Midbrain (tissue), 1 donor: Measurements from ENCODE around the gene F13B.
"Not testable (repeated sequence)": the region's sequence is repeated elsewhere in the genome, so short reads cannot be mapped to it uniquely, and the experiment has no call there.

ENCODE experiments used
- DNase-seq: peaks from one replicate; lab custom pipeline; 2025; lab: John Stamatoyannopoulos, UW

The F13B gene

DNA sequence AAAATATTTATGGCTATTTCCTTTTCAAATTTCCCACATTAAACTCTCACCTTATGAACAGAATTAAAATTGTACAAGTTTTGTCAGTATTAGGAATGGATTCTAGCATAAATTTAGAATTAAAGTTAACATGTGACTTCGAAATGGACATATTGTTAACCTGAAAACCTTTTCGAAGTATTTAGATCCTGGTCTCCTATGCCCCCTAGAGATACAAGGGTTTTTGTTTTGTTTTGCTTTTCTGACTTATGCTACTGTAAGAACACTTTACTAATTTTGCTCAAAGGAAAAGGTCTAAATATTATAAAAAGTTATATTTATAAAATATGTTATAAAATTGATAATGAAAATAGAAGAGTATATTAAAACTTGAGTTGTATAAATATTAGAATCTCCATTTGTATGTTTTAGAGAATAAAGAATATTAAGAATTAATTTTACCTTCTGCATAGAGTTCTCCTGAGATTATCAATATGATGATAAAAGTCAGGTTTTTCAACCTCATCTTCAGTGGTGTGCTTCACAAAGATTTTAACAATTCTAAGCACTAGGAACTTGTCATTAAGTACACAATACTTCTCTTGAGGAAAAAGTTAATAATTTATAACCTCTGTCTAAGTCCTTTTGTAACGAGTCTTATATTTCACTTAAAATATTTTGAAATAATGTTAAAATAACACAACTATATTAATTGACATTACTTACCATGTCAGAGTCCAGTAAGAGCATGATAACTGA lies at the start of gene F13B:
TSS of gene F13B (minus strand) at position 542 of the 738 bp plus-strand sequence. CDS start at position 505, 37 bp downstream.
- no peak for DNase-seq

GRCh38 chr1:197116156-197116555 lies 49.1 kb upstream of the F13B start:
- no peak for DNase-seq

- no peak for DNase-seq
Observed at GRCh38 chr1:197106869-197107268, 39.8 kb upstream of the F13B start.

- DNase-seq = no peak
Observed at GRCh38 chr1:197103300-197103699, 36.2 kb upstream of the F13B start.

DNA sequence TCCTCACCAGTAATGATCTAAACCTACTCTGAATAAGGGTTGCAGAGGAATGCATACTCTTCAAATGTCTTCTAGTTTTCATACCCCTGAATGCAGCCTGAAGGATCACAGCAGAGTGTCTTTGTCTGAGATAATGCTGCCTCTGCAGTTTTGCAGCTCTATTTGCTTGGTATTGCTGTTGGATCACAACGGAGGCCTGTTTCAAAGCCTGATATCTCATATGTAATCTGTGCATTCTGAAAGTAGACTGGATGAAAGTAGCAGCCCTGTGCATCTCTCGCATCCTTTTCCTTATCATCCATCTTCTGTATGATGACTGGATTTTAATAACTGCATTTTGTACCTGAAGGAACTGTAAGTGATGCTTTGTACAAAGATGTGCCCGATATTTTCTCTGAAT lies 34.9 kb upstream of the F13B start:
- no peak for DNase-seq

- DNase-seq = no peak
Observed at GRCh38 chr1:197100677-197101076, 33.6 kb upstream of the F13B start.

DNA sequence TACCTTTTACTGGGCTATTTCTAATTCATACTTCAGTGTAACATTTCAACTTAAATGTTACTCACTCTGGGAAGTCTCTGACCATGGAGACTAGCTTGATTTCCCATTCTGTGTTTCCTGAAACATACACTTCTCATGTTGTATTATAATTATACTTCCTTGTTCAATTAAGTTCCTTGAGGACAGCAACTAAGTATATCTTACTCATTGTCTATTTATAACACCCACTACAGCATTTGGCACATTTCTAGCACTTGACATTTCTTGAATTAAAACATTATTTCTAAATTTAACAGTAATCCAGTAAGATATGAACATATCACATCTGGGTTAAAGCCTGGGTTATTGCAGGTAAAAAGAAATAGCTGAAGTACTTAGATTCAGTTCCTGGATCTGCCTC lies 32.4 kb upstream of the F13B start:
- DNase-seq = no peak

DNA sequence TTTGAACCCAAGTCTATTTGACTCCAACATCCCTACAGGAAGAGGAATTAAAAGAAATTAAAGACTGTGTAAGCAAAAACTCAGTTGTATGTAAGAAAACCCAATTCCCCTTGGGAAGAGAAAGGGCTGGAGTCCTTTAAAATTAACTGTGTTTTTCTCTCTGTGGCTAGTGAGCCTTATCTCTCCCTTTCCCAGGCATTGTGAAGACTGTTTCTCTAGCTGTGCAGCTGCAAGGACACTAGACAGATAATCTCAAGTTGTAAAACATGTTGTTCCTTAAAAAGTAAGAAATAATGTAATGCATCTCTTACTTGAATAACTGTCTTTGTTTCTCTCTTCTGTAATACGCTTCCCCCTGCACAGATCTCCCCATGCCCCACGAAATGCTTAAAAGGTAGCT lies 29.9 kb upstream of the F13B start:
- DNase-seq = not testable (repeated sequence)

DNA sequence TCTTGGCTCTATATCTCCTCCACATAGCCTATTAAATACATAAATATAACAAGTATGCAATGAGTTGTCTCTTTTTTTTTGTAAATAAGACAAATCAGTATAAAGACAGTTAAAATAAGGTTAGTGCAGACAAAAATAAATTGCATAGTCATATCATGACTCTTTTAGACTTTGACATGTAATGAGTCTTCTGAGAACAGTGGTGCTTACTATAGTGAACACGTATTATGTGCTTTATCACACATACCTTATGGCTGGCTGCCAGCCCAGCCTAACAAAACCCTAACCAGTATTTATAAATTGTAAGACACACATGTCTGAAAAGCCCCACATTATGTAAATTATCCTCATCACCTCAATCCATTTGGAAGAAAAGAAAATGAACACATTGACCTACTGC lies 29.1 kb upstream of the F13B start:
- DNase-seq = no peak

DNA sequence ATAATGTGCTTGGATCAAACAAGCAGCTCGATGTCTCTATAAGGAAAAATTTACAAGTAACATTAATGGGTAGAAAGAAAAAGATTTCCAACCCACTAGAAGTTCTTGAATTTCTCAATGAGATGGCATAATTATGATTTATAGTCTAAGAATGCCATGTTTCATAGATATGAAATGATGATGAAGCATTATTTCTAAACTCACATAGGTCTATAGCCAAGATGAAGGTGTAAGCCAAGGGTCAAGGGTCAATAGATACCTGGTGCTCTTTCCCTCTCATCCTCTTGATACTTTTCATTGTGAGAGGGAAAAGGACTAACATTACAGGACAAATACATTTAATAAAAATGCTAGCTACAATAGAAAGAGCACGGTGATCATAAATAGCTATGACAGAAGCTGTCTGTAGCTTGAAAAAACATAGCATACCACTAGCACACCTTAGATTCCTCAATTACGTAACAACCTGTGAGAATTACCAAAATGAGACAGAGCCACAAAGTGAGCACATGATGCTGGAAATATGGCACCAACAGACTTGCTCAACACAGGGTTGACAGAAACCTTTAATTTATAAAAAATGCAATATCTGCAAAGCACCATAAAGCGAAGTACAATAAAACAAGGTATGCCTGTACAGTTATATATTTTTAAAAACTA lies 26.3 kb upstream of the F13B start:
- DNase-seq = no peak

DNA sequence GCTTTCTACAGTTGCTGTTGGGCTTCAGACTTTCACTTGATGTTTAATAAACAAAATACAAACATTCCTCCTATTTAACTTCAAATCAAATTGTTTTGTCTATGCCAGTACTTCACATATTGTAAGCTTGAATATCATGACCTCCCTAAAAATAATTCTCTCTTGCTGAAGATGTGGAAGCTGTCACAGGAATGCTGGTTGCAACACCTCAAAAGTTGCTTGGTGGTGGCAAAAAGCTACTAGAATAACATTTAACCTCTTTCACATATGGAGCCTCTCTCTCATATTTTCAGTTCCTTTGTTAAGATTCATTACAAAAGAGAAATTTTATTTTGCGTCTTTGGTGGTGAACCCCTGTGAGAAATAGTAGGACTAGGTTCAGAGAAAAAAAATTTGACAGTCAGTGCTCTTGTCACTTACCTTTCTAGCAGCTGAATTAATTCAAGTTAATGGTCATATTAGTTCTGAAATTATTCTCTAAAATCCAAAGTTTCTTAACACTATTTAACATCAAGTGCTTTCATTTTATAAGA lies 25.5 kb upstream of the F13B start:
- no peak for DNase-seq

- no peak for DNase-seq
Observed at GRCh38 chr1:197083474-197083873, 16.4 kb upstream of the F13B start.

GRCh38 chr1:197081117-197081753 lies 14.2 kb upstream of the F13B start:
- DNase-seq = no peak

- DNase-seq = no peak
Observed at GRCh38 chr1:197080323-197080722, 13.3 kb upstream of the F13B start.

DNA sequence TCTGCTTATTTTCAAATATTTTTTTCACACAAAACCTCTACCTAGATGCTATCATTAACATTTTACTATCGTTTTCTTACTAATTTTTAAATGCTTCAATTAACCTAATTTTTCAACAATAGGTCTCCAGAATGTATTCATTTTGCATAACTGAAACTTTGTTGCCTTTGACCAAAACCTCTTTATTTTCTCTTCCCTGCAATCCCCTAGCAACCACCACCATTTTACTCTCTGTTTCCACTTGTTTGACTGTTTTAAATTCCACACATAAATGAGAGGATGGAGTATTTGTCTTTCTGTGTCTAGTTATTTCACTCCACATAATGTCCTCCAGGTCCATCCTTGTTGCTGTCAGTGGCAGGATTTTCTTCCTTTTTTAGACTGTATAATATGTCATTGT lies 9.5 kb upstream of the F13B start:
- no peak for DNase-seq

DNA sequence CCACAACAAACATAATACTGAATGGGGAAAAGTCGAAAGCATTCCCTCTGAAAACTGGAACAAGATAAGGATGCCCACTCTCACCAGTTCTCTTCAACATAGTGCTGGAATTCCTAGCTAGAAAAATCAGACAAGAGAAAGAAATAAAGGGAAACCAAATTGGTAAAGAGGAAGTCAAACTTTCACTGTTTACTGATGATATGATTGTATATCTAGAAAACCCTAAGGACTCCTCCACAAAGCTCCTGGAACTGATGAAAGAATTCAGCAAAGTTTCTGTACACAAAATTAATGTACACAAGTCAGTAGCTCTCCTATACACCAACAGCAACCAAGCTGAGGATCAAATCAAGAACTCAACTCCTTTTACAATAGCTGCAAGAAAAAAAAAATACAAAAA lies 6.9 kb upstream of the F13B start:
- DNase-seq = no peak

DNA sequence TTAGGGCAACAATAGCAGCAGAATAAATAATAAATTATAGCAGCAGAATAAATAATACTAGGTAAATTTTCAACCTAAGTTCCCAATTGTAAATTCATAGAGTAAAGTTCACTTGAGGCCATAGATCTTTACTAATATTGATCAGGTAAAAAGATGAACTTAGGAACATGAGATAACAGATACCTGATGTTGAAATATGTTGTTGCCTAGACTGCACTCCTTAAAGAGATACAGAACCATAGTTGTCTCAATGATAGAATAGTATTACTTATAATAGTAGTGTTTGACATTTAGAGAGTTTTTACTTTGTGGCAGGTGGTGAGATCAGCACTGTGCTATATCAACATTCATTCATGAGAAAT lies 378 bp upstream of the F13B start:
- no peak for DNase-seq

DNA sequence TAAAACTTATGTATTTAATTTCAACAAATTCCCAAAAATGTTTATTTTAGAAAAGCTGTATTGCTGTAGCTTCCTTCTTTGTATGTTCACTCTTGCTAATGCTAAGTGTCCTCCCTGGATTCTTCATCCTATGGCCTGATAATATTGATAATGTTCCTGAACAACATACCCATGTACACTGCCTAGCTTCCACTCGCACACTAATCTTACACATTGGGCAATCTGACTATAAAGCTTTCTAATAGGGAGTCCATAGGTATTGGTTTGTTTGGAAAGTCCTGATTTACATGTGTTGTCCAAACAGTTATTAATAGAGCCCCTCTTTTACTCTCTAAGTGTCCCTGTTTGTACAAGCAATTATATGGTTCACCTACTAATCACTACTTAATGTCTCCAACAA lies 783 bp downstream of the F13B start:
- no peak for DNase-seq

DNA sequence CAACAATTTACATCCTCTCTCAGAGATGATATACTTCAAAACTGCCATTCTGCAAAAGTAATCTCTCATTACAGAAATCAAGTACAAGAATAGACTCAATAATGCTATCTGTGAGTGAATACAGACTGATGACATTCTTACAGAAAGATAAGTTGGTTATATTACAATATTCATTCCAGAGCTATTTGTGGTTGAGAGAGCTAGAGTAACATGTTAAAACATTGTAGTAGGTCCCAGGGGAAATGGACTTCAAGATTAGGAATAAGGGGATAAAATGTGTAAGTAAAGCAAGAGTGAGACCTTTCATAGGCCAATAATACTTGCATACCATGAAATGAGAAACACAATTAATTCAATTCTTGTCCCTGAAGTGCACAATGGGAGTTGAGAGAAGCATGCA lies 1.5 kb downstream of the F13B start:
- DNase-seq = no peak

- no peak for DNase-seq
Observed at GRCh38 chr1:197063212-197063611, 3.8 kb downstream of the F13B start.

DNA sequence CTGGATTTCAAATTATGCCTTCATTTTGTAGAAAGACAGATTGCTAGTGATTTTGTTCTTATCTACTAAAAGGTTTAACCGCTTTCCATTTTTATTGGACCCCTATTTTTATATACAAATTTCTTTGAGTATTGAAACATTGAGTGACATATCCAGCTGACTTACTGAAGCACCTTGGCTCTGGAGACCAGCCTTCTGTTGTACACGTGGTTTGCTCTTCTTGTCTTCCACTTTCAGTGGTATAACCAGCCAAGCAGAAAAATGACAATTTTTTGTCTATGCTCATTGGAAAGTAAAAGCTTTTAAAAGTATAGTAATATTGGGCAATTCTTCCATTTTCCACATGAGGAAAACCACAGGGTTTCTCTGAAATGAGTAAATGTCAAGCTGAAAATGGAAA lies 4.4 kb downstream of the F13B start:
- DNase-seq = no peak

DNA sequence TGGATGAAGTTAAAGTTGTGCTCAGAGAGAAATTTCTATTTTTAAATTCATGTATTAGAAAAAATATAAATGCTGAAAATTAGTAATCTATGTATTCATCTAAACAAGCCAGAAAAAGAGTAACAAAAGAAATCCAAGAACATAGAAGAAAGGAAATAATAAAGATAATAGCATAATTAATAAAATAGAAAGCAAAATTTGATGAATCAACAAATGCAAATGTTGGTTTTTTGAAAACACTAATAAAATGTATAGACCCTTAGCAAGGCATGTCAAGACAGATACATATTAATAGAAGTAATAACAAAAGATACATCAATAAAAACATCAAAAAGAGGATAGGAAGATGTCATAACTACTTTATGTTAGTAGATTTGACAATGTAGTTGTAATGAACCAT lies 18.0 kb downstream of the F13B start:
- no peak for DNase-seq

DNA sequence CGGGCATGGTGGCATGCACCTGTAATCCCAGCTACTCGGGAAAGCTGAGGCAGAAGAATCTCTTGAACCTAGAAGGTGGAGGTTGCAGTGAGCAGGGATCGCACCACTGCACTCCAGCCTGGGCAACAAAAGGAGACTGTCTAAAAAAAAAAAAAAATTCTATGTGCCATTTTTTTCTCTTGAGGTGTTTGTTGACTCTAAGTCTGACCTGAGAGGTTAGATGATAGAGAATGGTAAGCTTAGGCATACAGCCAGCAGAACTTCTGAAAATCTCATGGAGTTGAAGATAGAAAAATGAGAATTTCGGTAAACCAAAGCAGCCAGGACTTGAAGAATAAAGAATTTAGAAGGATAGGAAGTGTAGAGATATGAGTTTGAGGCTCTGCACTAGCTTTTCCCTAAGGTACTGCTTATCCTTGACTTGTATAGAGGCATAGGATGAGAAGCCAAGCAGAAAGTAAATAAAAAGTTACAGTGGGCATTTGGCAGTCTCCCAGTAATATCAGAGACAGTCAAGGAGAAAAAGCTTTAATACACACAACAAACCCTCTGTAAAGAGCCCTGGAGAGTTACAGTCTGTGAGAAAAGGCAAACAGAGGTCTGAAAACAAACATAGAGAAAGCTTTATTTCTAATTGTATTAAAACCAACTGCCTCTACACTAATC lies 24.3 kb downstream of the F13B start:
- no peak for DNase-seq
